ENCODE data around the gene CENPK.

DNA sequence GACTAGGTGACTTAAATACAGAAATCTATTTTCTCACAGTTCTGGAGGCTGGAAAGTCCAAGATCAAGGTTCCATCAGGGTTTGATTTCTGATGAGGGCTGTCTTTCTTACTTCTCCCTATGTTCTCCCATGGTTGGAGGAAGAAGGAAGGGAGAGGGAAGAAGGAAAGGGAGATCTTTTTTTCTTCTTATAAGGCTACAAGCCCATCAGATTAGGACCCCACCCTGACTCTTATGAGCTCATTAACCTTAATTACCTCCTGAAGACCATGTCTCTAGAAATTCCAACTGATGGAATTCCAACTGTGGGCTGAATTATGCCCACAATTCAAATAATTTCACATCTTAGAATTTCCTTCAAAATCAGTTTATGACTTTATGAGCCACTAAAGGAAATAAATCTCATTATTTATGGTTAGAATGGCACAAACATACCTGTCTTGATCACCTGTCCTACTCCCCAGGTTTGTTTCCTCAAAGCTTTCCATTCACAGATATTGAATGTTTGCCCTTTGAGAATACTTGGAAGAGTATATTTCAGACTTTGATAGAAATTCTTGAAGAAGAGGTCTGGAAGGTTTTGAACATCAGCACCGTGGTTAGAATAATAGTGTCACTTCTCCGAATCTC, 7.7 kb upstream of the CENPK start:
- TF ChIP-seq, protein P1, sequence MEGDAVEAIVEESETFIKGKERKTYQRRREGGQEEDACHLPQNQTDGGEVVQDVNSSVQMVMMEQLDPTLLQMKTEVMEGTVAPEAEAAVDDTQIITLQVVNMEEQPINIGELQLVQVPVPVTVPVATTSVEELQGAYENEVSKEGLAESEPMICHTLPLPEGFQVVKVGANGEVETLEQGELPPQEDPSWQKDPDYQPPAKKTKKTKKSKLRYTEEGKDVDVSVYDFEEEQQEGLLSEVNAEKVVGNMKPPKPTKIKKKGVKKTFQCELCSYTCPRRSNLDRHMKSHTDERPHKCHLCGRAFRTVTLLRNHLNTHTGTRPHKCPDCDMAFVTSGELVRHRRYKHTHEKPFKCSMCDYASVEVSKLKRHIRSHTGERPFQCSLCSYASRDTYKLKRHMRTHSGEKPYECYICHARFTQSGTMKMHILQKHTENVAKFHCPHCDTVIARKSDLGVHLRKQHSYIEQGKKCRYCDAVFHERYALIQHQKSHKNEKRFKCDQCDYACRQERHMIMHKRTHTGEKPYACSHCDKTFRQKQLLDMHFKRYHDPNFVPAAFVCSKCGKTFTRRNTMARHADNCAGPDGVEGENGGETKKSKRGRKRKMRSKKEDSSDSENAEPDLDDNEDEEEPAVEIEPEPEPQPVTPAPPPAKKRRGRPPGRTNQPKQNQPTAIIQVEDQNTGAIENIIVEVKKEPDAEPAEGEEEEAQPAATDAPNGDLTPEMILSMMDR (IDR thresholded peaks at IDR 0.05; ENCODE audit: insufficient read depth, low read length, poor library complexity, severe bottlenecking), result no peak
- TF ChIP-seq EZH2phosphoT487 (conservative IDR thresholded peaks at IDR 0.05; ENCODE audit: low read length), result no peak

All from SU-DHL-6 (cell line).